ENCODE measurements around the gene C15orf39. TPM values are rescaled to one million over a fixed set of nuclear protein-coding genes. Genes with fewer than 3 reads are reported as not detected.
"Not testable (repeated sequence)": the region's sequence is repeated elsewhere in the genome, so short reads cannot be mapped to it uniquely, and the experiment has no call there.

The C15orf39 gene
- 3.1 and 5.7 TPM in 2 replicates for total RNA-seq (2014; rRNA removed; shearing (Covaris generic))

DNA sequence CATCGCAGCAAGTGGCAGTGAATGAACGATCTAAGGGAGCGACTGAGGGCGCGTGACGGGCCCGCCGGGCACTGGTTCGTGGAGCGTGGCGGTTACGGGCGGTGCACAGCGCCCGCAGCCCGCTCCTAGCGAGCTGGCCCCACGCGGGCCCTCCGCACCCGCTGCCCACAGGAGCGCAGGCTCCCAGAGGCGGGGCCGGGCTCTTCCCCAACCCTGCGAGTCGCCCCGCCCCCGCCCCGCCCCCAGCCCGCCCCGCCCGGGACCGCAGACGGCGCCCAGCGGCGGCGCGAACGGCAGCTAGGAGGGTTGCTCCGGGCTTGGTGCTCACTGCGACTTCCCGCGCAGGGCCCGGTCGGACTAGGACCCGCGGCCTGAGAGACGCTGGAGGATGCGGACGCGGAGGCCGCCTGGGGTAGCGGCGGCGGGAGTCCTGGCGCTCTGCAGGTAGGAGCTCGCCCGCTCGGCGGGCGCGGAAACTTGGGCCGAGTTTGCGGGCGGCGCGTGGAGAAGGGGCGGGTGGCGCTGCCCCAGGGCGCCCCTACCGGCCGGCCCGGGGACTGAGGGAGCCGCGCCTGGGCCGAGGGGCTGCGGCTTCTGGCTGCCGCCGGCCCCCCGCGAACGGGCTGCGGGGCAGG lies at the start of gene C15orf39:
Gene C15orf39 (plus strand): TSS at position 267 of the 635 bp plus-strand sequence. CDS start 4,167 bp downstream, outside the sequence.
- peak; percentile 78 for DNase-seq (ENCODE audit: low read depth)

DNA sequence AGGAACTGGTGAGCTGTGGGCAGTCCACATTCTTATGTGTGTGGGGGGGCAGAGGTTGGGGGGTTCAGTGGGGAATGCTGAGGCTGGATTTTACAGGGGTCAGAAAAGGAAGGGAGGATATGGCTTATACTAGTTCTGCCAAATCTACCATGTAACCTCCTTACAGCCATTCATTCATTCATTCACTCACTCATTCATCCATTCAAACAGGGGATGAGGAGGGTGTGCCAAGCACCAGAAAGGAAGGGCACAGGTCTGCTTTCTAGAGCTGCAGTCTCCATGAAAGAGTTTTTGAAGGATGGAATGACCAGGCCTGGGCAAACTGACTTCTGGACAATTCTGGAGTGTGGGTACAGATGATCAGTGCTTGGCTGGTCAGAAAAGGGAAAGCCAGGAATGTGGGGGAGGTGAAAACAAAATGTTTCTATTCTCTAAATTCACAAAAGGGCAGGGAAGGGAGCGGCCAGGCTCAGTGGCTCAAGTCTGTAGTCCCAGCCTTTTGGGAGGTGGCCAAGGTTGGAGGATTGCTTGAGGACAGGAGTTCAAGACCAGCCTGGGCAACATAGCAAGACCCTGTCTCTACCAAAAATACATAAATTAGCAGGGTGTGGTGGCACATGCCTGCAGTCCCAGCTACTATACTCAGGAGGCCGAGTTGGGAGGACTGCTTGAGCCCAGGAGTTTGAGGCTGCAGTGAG lies 49.2 kb upstream of the C15orf39 start:
- DNase-seq (ENCODE audit: low read depth): no peak

DNA sequence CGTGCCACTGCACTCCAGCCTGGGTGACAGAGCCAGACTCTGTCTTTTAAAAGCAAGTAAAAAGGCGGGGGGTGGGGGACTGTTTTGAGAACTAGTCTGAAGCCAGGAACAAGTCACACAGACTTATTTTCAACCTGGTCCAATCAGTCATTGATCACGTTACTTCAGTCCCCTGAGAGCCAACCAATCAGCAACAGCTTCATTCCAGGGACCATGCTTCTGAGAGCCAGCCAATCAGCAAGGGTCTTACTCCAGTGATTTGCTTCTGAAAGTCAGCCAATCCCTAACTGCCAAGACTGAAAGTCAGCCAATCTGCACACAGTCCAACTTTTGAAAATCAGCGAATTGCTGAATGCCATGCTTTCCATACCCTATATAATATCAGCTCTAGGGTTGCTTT lies 48.6 kb upstream of the C15orf39 start:
- peak; percentile 25 for DNase-seq (ENCODE audit: low read depth)

DNA sequence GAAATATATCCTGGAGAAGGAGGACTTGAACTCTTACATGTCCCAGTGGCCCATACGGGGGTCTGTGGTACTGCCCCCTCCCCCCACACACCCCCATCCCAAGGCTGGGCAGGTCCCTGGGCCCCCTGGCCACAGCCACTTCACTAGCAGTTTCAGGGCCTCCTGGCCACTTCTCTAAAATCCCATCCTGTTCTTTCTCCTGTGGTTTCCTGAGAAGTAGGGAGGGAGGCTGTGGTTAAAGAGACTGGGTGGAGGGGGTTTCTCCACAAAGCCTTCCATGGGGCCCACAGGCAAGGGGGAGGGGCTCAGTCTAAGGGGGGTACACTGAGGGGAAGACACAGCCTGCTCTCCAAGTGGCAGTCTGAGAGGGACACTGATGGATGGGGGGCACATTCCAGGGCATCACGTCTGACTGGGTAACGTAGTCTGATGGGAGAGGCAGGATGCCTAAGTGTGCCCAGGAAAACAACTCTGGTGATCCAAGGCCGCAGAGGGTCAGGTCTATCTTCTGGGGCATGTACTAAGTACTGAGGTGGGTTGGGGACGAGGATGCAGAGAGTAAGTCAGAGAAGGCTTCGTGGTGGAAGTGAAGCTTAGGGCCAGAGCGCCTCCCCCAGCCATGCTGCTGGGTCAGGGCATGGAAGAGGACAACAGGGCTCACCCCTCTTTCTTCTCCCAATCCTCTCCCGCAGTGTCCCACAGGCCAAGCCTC lies 48.0 kb upstream of the C15orf39 start:
- DNase-seq (ENCODE audit: low read depth): no peak

DNA sequence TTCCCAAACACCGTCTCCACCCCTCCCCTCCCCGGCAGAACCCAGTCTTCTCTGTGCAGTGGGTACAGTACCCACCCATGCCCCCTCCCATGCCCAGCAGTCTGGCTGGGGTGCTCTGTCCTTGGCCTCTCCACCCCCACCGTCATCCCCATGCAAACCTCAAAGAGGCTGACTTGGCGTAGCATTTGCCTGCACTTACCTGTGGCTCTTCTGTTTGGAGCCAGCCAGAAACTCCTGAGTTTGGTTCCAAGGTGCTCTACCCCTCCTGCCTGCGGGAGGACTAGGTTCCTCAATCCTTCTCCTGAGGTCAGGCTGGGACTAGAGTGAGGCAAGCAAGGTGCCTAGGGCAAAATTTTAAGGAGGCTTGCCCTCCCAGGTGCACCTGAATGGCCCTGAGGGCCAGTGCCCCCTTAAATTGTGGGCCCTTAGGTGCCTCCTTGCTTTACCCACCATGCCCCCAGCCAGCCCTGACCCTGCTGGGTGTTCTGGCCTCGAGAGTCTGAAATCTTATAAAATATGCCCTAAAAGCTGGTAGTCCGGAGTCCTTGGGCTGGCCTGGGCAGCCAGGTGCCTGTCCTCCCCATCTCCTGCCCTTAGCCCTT lies 47.1 kb upstream of the C15orf39 start:
- DNase-seq (ENCODE audit: low read depth): no peak

DNA sequence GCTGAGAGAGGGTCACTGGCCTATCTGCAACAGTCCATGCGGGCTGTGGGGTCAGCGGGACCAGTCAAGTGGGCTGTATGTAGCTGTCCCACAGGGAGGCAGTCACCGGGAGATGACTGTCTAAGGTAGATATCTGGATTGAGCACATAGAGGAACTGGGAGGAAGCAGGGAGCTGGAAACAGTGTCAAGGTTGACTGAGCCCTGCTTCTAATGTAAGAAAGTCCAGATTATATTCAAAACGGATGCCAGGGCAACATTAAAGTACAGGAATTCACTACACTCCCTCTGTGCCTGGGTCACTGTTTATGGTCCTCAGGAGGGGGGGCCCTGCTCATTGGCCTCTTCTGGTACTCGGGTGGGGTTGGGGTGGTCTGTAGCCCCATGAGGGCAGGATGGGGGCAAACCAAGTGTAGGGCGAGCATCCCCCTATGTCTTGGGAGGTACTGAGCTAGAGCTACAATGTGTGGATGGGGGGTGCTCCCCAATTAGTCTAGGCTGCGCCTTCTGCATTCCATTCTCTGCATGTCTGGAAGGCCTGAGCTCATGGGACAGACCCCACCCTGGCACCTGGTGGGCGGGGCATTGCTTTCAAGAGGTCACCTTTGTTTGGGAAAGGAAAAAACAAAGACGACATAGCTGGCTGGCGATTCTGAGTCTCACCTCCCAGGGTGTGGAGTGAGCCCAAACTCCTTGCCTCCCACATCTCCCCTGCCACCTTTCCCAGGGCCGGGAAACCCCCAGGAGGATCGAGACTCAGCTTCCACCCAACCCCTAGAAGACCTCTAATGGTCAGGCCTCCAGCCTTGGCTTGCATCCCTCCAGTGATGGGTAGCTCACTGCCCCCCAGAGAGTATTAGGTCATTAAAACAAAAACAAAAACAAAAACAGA lies 45.1 kb upstream of the C15orf39 start:
- DNase-seq (ENCODE audit: low read depth): no peak

DNA sequence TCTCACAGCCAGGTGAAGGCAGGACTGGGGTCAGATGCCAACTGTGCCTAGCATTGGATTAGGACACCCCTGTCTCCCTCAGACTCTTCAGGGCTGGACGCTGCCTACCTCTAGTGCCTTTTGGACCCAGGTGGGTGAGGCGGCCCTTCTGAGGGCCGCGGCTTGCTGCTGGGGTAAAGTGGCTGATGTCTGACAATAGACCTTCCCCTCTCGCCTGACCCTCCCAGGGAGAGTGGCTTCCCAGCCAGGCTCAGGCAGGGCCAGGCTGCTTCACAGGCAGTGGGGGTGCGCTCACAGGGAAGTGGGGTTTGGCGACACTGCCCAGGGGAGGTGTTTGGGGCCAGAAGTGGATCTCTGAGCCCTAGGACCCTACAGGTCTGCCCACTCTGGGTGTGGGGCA lies 43.3 kb upstream of the C15orf39 start:
- DNase-seq (ENCODE audit: low read depth): no peak

DNA sequence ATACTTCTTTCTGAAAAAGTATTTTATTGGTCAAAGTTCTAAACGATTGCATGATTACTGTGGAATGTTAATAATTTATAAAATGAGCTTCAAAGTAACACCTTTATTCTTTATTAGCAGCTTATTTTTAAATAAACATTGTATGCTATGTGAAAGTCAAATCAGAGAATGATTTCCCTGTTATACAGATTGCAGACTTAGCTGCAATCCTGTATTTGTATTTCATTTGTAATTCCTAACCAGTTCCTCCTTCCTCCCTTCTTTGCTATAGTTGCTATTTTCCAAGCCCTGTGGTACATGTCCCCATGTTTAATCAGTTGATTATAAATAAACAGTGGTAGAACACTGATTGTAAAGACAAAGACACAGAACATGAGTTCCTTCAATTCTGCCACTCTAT lies 42.4 kb upstream of the C15orf39 start:
- no peak for DNase-seq (ENCODE audit: low read depth)

DNA sequence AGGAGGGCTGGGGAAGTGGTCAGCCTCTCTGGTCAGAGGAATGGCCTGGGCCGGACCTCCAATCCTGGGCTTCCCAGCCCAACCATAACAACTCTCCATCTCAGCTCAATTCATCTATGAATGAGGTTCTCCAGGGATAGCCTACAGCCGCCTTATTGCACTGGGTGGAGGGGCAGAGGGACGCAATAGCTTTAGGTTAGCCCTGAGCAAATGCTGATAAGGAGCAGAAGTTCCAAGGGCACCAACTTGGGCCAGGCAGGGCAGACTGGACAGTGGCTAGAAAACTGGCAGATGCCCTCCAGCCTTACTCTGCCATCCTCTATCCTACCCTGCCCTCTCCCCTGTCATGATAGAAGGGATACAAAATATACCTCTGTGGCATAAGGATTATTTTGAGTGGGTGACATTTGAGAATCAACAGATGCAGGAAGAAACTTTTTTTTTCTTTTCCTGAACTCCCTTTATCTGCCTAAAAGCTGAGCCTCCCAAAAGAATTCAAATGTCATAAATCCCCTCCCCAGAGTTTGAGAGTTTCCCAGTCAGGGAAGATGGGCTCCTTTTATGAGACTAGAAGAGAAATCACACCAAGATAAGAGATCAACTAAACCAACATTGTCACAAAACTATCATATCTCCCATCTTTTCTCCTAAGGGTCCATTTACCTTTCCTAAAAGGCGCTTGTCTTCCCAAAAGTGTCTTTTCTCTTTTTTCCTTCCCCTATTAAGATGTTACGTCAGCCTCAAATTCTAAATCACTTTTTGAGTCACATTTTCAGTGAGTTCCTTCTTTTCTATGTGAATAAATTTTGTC lies 40.4 kb upstream of the C15orf39 start:
- DNase-seq (ENCODE audit: low read depth): no peak

DNA sequence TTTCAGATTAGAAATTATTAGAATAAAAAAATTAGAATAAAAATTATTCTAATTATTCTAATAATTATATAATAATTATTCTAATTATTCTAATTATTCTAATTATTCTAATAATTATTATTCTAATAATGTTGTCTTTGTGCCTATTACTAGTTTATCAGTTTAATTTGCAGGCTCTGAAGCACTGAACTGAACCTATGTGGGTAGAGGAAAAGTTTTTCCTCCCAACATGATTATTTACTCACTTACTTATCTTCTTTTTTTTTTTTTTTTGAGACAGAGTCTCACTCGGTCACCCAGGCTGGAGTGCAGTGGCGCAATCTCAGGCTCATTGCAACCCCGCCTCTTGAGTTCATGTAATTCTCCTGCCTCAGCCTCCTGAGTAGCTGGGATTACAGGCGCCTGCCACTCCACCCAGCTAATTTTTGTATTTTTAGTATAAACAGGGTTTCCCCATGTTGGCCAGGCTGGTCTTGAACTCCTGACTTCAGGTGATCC lies 39.7 kb upstream of the C15orf39 start:
- DNase-seq (ENCODE audit: low read depth): no peak

DNA sequence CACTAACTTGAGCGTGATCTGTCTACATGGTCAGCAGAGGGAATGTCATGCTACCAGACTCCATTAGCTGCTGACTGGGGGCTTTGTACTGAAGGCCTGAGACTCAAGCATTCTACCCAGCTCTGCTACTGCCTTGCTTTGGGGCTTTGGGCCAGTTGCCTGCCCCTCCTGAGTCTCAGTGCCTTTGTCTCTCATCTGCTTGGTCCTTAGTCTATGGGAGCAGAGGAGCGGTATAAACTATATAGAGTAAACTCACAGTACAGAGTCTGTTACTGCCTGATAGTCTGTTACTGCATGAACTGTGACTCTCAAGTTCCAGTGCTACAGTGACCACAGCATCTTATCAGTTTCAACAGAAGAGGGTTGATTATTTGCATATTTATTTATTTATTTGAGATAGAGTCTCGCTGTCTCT lies 38.5 kb upstream of the C15orf39 start:
- no peak for DNase-seq (ENCODE audit: low read depth)

DNA sequence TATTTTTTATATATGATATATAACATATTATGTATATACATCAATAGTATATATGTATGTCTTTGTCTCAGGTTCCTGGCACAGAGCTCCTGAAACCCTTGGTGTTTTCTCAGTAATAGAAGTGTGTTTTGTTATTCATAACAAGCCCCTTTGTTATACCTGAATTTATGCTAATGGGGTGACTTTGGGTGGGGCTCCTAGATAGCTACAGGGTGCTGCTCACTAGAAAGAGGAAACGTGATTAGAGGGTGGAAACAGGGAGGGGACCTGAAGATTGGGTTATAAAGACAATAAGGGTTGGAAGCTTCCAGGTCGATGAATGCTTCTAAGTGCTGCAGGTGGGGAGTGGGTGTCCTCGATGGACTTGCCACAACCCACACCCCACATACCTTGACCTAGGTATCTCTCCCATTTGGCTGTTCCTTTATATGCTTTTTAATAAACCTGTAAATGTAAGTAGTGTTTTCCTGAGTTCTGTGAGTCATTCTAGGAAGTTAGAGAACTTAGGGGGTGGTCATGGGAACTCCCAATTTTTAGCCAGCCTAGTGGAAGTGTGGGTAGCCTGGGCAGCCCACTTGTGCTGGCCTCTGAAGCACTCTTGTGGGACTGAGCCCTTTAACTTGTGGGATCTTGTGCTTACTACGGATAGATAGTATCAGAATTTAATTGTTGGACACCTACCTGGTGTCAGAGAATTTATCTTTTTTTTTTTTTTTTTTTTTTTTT lies 36.9 kb upstream of the C15orf39 start:
- DNase-seq (ENCODE audit: low read depth): no peak

DNA sequence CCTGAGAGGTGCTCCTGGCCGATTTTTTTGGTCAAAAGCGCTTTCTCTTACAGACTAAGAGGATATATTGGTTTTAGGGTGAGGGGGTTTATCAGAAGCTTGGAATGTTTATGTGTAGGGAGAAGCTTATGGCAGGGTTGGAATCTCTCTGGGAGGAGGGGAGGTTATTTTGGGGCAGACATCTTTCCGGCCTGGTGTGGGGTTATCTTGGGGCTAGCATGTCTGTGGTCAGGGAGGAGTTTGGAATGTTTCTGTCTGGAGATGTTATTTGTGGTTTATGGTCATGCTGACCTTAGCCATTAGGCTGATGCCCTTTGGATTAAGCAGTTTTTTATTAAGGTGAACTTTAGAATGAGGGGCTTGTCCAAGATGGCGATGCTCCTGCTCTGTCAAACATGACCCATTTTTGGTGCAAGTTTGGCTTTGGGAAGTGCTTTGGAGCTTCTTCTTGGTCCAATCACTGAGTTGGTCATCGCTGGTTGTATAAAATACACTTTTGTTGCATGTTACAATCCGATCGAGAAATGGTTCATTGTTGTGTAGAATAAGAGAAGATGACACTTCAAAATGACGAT lies 35.1 kb upstream of the C15orf39 start:
- DNase-seq (ENCODE audit: low read depth): not testable (repeated sequence)

DNA sequence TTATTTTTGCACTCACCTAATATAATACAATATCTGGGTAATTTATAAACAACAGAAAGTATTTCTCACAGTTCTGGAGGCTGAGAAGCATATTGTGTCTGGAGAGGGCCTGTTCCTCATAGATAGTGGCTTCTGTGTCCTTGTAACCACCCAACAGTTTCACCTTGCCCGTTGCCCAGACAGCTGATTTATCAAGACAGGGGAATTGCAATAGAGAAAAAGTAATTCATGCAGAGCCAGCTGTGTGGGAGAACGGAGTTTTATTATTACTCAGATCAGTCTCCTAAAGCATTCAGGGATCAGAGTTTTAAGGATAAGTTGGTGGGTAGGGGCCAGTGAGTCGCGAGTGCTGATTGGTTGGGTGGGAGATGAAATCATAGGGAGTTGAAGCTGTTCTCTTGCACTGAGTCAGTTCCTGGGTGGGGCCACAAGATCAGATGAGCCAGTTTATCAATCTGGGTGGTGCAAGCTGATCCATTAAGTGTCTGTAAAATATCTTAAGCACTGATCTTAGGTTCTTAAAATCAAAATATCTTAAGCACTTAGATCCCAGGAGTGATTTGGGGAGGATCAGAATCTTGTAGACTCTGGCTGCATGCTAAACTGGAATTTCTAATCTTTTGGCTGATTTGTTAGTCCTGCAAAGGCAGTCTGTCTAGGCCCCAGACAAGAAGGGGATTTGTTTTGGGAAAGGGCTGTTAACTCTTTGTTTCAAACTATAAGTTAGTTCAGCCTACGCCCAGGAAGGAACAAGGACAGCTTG lies 33.9 kb upstream of the C15orf39 start:
- DNase-seq (ENCODE audit: low read depth): peak; percentile 46

DNA sequence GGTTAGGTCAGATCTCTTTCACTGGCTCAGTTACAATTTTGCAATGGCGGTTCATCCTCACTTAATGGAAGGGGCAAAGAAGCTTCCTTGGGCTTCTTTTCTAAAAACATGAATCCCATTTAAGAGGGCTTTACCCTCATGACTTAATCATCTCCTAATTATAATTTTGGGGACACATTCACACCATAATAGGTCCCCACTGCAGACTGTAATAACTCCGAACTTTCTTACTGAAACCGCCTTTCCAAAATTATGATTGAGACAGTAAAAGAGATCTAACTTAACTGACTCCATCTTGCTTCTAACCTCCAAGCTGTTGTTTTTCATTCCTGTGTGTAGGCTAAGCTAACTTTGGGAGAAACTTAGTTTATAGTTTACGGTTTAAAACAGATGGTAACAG lies 33.3 kb upstream of the C15orf39 start:
- DNase-seq (ENCODE audit: low read depth): no peak

DNA sequence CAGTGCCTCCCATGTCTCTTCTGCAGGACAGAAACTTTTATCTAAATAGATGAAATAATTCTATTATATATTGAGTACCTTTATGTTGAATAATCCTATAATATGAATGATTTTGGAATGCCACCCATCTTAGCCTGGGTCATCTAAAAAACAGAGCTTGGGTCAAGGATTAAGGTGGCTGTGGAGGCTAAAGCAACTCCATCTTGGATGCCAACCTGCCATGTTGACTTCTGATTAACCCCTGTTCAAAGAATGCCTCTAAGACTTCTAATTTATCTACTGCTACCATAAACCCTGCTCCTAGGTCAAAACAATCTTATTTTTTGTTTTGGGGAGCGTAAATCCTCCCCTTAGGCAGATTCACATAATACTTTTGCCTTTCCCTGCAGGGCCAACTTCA lies 31.5 kb upstream of the C15orf39 start:
- no peak for DNase-seq (ENCODE audit: low read depth)

DNA sequence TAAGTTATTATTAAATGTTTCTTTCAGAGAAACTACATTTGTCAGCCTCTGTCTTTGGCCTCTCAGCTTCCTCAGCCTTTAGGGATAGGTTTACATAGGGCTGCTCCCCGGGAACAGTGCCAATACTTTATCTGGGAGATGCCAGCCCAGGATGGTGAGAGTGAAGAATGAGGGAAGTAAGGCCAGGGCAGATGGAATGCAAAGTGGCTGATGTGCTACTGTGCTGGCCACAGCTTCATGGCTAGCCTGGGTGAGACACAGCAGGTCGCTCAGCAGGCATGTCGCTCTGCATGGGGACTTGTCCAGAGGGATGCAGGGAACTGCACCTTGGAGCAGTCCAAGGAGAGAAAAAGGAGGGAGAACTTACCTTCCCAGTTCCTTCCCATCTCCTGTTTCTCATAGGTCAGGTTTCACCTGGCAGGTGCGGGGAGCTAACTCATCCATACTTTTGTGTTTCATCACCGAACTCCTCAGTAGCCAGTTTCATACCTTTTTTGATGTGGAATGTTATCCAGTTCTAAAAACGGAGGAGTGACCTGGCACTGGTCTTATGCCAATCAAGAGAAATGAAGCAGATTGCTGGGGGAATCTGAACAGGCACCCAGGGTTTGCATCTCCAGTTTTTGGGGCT lies 30.9 kb upstream of the C15orf39 start:
- peak; percentile 46 for DNase-seq (ENCODE audit: low read depth)

DNA sequence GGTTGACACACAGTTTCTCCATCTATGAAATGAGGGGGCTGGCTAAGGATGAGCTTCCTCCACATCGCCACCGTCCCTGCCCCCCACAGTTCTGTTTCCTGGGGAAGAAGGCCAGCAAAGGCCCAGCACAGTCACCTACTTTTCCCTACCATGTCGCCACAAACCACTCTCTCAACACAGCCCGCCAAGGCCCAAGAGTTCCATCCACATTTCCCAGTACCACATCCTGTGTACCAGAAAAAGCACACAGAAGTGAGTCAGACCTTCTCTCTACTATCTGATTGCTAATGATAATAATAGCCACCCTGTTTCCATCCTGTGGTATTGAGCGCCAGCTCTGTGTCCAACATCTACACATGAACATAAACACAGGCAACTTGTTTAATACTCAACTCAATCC lies 30.3 kb upstream of the C15orf39 start:
- DNase-seq (ENCODE audit: low read depth): peak; percentile 88

All from Daoy (cell line).